Fibroblast of lung (primary cell): Measurements from ENCODE around the gene SH2B3.

Experiments used
- EZH2 ChIP-seq: IDR thresholded peaks from 2 replicates; pipeline ENCODE4 v1.5.1; 2012; ENCODE audit warnings: low read length, control low read depth, mild to moderate bottlenecking; ENCODE audit errors: missing control alignments
- TF ChIP-seq, protein P1 (sequence below), 2 donors: IDR thresholded peaks in 1 of 2; conservative IDR thresholded peaks in 1 of 2; 1 replicate in 1 of 2; 2 replicates in 1 of 2; pipeline ENCODE4 v1.5.1; 2011 to 2012; ENCODE audit warnings: low read length in 2 of 2, control low read depth in 1 of 2, inconsistent platforms in 1 of 2, low read depth in 1 of 2, mild to moderate bottlenecking in 1 of 2

DNA sequence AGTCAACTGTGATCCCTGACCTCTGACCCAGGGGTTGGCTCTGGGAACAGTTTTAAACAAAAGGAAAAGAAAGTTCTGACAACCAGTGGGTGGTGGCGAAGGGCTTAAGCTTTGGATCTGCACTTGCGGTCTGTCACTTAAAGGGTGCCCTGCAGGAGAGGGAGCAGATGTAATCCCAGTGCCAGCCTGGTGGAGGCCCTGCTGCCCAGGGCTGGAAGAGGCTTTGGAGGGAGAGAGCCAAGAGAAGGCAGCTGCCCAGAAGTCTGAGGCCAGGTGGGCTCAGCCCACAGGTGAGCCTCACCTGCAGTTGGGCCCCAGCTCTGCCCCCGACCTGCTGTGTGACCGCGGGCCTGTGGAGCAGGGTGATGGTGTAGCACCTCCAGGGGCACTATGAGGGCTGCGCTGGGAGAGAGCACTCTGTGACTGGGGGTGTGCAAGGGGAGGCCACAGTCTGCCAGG lies 19.1 kb downstream of the SH2B3 start:
- TF ChIP-seq, protein P1, sequence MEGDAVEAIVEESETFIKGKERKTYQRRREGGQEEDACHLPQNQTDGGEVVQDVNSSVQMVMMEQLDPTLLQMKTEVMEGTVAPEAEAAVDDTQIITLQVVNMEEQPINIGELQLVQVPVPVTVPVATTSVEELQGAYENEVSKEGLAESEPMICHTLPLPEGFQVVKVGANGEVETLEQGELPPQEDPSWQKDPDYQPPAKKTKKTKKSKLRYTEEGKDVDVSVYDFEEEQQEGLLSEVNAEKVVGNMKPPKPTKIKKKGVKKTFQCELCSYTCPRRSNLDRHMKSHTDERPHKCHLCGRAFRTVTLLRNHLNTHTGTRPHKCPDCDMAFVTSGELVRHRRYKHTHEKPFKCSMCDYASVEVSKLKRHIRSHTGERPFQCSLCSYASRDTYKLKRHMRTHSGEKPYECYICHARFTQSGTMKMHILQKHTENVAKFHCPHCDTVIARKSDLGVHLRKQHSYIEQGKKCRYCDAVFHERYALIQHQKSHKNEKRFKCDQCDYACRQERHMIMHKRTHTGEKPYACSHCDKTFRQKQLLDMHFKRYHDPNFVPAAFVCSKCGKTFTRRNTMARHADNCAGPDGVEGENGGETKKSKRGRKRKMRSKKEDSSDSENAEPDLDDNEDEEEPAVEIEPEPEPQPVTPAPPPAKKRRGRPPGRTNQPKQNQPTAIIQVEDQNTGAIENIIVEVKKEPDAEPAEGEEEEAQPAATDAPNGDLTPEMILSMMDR (conservative IDR thresholded peaks at IDR 0.05 in 1 of 2, IDR thresholded peaks at IDR 0.05 in 1 of 2; ENCODE audit: low read depth in 1 of 2, low read length in 2 of 2) = no peak
- no peak for TF ChIP-seq EZH2
